WTC11 (cell line): ENCODE results near the gene HNRNPLL. TPM values are rescaled to one million over a fixed set of nuclear protein-coding genes. Genes with fewer than 3 reads are reported as not detected.

Experiments
- ATAC-seq: fragments of 200-7000 bp; cut with Tn5 transposase; 2 replicates; pipeline ENCODE4 v1.10.0; 2021; ENCODE audit warnings: mild to moderate bottlenecking, moderate library complexity
- CTCF ChIA-PET: fragments of 300-600 bp; sonication (Branson Sonifier 250); formaldehyde crosslinking; loops from one replicate; lab custom pipeline; 2021; ENCODE audit warnings: antibody characterized with exemption; lab: Charles Lee
- POLR2A ChIA-PET: fragments of 350-600 bp; sonication (Branson Sonifier 250); formaldehyde crosslinking; loops from one replicate; lab custom pipeline; 2021; ENCODE audit warnings: antibody characterized with exemption; lab: Charles Lee
- DNase-seq: peaks from one replicate; pipeline ENCODE4 v3.0.0; 2021; ENCODE audit warnings: low spot score
- H3K27ac Mint-ChIP-seq: 2 replicates; pipeline ENCODE4 v1.8.0; 2021; ENCODE audit warnings: mixed read lengths
- H3K27me3 Mint-ChIP-seq: 2 replicates; pipeline ENCODE4 v1.8.0; 2021; ENCODE audit warnings: low read depth, mild to moderate bottlenecking, moderate library complexity, mixed read lengths
- H3K36me3 Mint-ChIP-seq: 2 replicates; pipeline ENCODE4 v1.8.0; 2021; ENCODE audit warnings: mixed read lengths
- H3K4me1 Mint-ChIP-seq: 2 replicates; pipeline ENCODE4 v1.8.0; 2022; ENCODE audit warnings: mixed read lengths
- H3K4me3 Mint-ChIP-seq: 2 replicates; pipeline ENCODE4 v1.8.0; 2021; ENCODE audit warnings: mild to moderate bottlenecking, moderate library complexity, mixed read lengths
- H3K9me3 Mint-ChIP-seq: 2 replicates; pipeline ENCODE4 v1.8.0; 2021; ENCODE audit warnings: mixed read lengths
- ATF1 ChIP-seq: sonication (generic); formaldehyde crosslinking; IDR thresholded peaks from 2 replicates; pipeline ENCODE4 v1.8.1; 2023; ENCODE audit warnings: mild to moderate bottlenecking, moderate library complexity, missing genetic modification reagents
- CBFB ChIP-seq: sonication (generic); formaldehyde crosslinking; IDR thresholded peaks from 2 replicates; pipeline ENCODE4 v1.8.1; 2022; ENCODE audit warnings: mild to moderate bottlenecking, low read depth, missing genetic modification reagents
- EMX1 ChIP-seq: fragments of 250-450 bp; sonication (Bioruptor Pico); IDR thresholded peaks from 2 replicates; pipeline ENCODE4 v1.8.0; 2021; ENCODE audit warnings: mild to moderate bottlenecking
- FOXJ3 ChIP-seq: sonication (generic); formaldehyde crosslinking; IDR thresholded peaks from 2 replicates; pipeline ENCODE4 v1.9.0; 2021; ENCODE audit warnings: missing genetic modification reagents, mild to moderate bottlenecking, borderline replicate concordance
- GABPB1 ChIP-seq: sonication (generic); formaldehyde crosslinking; IDR thresholded peaks from 2 replicates; pipeline ENCODE4 v1.8.1; 2023; ENCODE audit warnings: mild to moderate bottlenecking, missing genetic modification reagents
- KAT7 ChIP-seq: sonication (generic); formaldehyde crosslinking; IDR thresholded peaks from 2 replicates; pipeline ENCODE4 v1.8.1; 2023; ENCODE audit warnings: missing genetic modification reagents, mild to moderate bottlenecking, borderline replicate concordance
- NFE2L1 ChIP-seq: sonication (generic); formaldehyde crosslinking; IDR thresholded peaks from 2 replicates; pipeline ENCODE4 v1.8.1; 2023; ENCODE audit warnings: missing genetic modification reagents
- NFYB ChIP-seq: sonication (generic); formaldehyde crosslinking; conservative IDR thresholded peaks from 2 replicates; pipeline ENCODE4 v1.8.0; 2022; ENCODE audit warnings: low read depth, missing genetic modification reagents
- SMAD3 ChIP-seq: sonication (generic); formaldehyde crosslinking; IDR thresholded peaks from 2 replicates; pipeline ENCODE4 v1.8.0; 2022; ENCODE audit warnings: missing genetic modification reagents, mild to moderate bottlenecking, borderline replicate concordance
- TEAD4 ChIP-seq: sonication (generic); formaldehyde crosslinking; IDR thresholded peaks from 2 replicates; pipeline ENCODE4 v1.8.0; 2022; ENCODE audit warnings: mild to moderate bottlenecking, missing genetic modification reagents
- ZNF232 ChIP-seq: sonication (generic); formaldehyde crosslinking; IDR thresholded peaks from 2 replicates; pipeline ENCODE4 v1.8.0; 2022; ENCODE audit warnings: mild to moderate bottlenecking, missing genetic modification reagents
- ZNF263 ChIP-seq: sonication (generic); formaldehyde crosslinking; IDR thresholded peaks from 2 replicates; pipeline ENCODE4 v1.8.1; 2022; ENCODE audit warnings: low read depth, mild to moderate bottlenecking, moderate library complexity, missing genetic modification reagents
- ZNF416 ChIP-seq: fragments of 250-450 bp; sonication (Bioruptor Pico); IDR thresholded peaks from 2 replicates; pipeline ENCODE4 v1.9.0; 2021; ENCODE audit warnings: mild to moderate bottlenecking, inconsistent platforms
- total RNA-seq: library from RNA; stranded (reverse); gene quantifications from 3 replicates; pipeline ENCODE4 v1.2.3, GENCODE V29; 2021
- TF ChIP-seq, protein P1 (sequence below): fragments of 250-450 bp; sonication (Bioruptor Pico); IDR thresholded peaks from 2 replicates; pipeline ENCODE4 v2.1.2; 2022; ENCODE audit warnings: mild to moderate bottlenecking, moderate library complexity
- TF ChIP-seq, protein P2 (sequence below): sonication (generic); formaldehyde crosslinking; conservative IDR thresholded peaks from 2 replicates; pipeline ENCODE4 v1.8.1; 2022; ENCODE audit warnings: mild to moderate bottlenecking, missing genetic modification reagents
- TF ChIP-seq, protein P3 (sequence below): sonication (generic); formaldehyde crosslinking; IDR thresholded peaks from 2 replicates; pipeline ENCODE4 v1.8.0; 2022; ENCODE audit warnings: missing genetic modification reagents
- TF ChIP-seq, protein P4 (sequence below): sonication (generic); formaldehyde crosslinking; IDR thresholded peaks from 2 replicates; pipeline ENCODE4 v1.8.0; 2022; ENCODE audit warnings: mild to moderate bottlenecking, missing genetic modification reagents
- TF ChIP-seq, protein P5 (sequence below): sonication (generic); formaldehyde crosslinking; IDR thresholded peaks from 2 replicates; pipeline ENCODE4 v1.8.0; 2023; ENCODE audit warnings: missing genetic modification reagents, mild to moderate bottlenecking, borderline replicate concordance

The HNRNPLL gene
- total RNA-seq, 1 experiment from 2014 or later: 65.3 TPM

DNA sequence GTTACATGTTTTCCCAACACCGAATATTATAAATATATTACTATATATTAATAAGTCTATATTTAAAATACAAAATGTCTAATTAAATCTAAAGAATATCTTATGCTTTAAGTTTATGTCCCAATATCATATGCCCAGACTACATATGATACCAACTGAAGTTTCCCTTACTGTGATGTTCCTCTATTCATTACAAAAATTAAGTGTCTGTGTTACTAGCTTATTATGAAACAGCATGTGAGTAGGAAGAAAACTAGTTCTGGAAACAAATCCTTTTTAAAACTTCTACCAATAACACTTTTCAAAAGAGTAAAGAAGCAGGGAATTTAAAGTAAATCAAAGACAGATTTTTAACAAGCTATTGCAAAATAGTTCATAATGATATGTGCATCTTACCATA is 17.8 kb downstream of the HNRNPLL start:
- no peak for TF ChIP-seq ZNF232 (CRISPR knock-in tag)
- no peak for TF ChIP-seq GABPB1 (CRISPR knock-in tag)
- TF ChIP-seq, protein P1, sequence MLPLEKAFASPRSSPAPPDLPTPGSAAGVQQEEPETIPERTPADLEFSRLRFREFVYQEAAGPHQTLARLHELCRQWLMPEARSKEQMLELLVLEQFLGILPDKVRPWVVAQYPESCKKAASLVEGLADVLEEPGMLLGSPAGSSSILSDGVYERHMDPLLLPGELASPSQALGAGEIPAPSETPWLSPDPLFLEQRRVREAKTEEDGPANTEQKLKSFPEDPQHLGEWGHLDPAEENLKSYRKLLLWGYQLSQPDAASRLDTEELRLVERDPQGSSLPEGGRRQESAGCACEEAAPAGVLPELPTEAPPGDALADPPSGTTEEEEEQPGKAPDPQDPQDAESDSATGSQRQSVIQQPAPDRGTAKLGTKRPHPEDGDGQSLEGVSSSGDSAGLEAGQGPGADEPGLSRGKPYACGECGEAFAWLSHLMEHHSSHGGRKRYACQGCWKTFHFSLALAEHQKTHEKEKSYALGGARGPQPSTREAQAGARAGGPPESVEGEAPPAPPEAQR (CRISPR knock-in tag): no peak
- TF ChIP-seq, all 79 proteins: peak for 0
- ChIA-PET POLR2A (no interaction called here), CTCF (no interaction called here)
- no peak overlapping the region for H3K27ac Mint-ChIP-seq
- ATAC-seq: no peak
- DNase-seq: no peak
- H3K9me3 Mint-ChIP-seq: no peaks in the 10 kb centered on the region
- peaks cover 49% of the 10 kb centered on the region for H3K4me1 Mint-ChIP-seq
- H3K27me3 Mint-ChIP-seq: no peaks in the 10 kb centered on the region
- peaks cover 36% of the 10 kb centered on the region for H3K36me3 Mint-ChIP-seq
- no peak overlapping the region for H3K4me3 Mint-ChIP-seq

DNA sequence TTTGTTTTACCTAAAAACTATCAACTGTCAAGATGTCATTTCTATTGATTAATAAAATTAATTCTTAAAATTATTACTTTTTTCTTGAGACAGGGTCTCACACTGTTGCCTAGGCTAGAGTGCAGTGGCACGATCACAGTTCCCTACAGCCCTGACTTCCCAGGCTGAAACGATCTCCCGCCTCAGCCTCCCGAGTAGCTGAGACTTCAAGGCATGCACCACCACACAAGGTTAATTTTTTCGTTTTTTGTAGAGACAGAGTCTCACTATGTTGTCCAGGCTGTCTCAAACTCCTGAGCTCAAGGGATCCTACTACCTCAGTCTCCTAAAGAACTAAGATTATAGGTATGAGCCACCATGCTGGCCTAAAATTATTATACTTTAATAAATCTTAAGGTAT is 18.7 kb downstream of the HNRNPLL start:
- Mint-ChIP-seq H3K4me3 (no peak overlapping the region), H3K27ac (no peak overlapping the region), H3K4me1 (peaks cover 47% of the 10 kb centered on the region), H3K36me3 (peaks cover 33% of the 10 kb centered on the region), H3K9me3 (no peaks in the 10 kb centered on the region), H3K27me3 (no peaks in the 10 kb centered on the region)
- POLR2A ChIA-PET: no interaction called here
- TF ChIP-seq, protein P2, sequence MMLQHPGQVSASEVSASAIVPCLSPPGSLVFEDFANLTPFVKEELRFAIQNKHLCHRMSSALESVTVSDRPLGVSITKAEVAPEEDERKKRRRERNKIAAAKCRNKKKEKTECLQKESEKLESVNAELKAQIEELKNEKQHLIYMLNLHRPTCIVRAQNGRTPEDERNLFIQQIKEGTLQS: no peak
- TF ChIP-seq, protein P3, sequence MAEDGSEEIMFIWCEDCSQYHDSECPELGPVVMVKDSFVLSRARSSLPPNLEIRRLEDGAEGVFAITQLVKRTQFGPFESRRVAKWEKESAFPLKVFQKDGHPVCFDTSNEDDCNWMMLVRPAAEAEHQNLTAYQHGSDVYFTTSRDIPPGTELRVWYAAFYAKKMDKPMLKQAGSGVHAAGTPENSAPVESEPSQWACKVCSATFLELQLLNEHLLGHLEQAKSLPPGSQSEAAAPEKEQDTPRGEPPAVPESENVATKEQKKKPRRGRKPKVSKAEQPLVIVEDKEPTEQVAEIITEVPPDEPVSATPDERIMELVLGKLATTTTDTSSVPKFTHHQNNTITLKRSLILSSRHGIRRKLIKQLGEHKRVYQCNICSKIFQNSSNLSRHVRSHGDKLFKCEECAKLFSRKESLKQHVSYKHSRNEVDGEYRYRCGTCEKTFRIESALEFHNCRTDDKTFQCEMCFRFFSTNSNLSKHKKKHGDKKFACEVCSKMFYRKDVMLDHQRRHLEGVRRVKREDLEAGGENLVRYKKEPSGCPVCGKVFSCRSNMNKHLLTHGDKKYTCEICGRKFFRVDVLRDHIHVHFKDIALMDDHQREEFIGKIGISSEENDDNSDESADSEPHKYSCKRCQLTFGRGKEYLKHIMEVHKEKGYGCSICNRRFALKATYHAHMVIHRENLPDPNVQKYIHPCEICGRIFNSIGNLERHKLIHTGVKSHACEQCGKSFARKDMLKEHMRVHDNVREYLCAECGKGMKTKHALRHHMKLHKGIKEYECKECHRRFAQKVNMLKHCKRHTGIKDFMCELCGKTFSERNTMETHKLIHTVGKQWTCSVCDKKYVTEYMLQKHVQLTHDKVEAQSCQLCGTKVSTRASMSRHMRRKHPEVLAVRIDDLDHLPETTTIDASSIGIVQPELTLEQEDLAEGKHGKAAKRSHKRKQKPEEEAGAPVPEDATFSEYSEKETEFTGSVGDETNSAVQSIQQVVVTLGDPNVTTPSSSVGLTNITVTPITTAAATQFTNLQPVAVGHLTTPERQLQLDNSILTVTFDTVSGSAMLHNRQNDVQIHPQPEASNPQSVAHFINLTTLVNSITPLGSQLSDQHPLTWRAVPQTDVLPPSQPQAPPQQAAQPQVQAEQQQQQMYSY (CRISPR knock-in tag): no peak
- TF ChIP-seq ATF1 (CRISPR knock-in tag) (no peak), ZNF416 (CRISPR knock-in tag) (no peak), FOXJ3 (CRISPR knock-in tag) (no peak), CBFB (no peak), NFE2L1 (CRISPR knock-in tag) (no peak), EMX1 (CRISPR knock-in tag) (no peak), ZNF263 (CRISPR knock-in tag) (no peak), TEAD4 (CRISPR knock-in tag) (no peak), KAT7 (CRISPR knock-in tag) (no peak), SMAD3 (CRISPR knock-in tag) (no peak), NFYB (no peak)
- TF ChIP-seq, protein P4, sequence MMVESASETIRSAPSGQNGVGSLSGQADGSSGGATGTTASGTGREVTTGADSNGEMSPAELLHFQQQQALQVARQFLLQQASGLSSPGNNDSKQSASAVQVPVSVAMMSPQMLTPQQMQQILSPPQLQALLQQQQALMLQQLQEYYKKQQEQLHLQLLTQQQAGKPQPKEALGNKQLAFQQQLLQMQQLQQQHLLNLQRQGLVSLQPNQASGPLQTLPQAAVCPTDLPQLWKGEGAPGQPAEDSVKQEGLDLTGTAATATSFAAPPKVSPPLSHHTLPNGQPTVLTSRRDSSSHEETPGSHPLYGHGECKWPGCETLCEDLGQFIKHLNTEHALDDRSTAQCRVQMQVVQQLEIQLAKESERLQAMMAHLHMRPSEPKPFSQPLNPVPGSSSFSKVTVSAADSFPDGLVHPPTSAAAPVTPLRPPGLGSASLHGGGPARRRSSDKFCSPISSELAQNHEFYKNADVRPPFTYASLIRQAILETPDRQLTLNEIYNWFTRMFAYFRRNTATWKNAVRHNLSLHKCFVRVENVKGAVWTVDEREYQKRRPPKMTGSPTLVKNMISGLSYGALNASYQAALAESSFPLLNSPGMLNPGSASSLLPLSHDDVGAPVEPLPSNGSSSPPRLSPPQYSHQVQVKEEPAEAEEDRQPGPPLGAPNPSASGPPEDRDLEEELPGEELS (CRISPR knock-in tag): no peak
- TF ChIP-seq, protein P5, sequence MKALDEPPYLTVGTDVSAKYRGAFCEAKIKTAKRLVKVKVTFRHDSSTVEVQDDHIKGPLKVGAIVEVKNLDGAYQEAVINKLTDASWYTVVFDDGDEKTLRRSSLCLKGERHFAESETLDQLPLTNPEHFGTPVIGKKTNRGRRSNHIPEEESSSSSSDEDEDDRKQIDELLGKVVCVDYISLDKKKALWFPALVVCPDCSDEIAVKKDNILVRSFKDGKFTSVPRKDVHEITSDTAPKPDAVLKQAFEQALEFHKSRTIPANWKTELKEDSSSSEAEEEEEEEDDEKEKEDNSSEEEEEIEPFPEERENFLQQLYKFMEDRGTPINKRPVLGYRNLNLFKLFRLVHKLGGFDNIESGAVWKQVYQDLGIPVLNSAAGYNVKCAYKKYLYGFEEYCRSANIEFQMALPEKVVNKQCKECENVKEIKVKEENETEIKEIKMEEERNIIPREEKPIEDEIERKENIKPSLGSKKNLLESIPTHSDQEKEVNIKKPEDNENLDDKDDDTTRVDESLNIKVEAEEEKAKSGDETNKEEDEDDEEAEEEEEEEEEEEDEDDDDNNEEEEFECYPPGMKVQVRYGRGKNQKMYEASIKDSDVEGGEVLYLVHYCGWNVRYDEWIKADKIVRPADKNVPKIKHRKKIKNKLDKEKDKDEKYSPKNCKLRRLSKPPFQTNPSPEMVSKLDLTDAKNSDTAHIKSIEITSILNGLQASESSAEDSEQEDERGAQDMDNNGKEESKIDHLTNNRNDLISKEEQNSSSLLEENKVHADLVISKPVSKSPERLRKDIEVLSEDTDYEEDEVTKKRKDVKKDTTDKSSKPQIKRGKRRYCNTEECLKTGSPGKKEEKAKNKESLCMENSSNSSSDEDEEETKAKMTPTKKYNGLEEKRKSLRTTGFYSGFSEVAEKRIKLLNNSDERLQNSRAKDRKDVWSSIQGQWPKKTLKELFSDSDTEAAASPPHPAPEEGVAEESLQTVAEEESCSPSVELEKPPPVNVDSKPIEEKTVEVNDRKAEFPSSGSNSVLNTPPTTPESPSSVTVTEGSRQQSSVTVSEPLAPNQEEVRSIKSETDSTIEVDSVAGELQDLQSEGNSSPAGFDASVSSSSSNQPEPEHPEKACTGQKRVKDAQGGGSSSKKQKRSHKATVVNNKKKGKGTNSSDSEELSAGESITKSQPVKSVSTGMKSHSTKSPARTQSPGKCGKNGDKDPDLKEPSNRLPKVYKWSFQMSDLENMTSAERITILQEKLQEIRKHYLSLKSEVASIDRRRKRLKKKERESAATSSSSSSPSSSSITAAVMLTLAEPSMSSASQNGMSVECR (CRISPR knock-in tag): no peak
- no peak for ATAC-seq
- no peak for DNase-seq
- CTCF ChIA-PET: no interaction called here
